PC-3 (cell line): ENCODE measurements around the gene IL32. TPM values are rescaled to one million over a fixed set of nuclear protein-coding genes. Genes with fewer than 3 reads are reported as not detected.

ENCODE experiments used
- ATAC-seq: fragments of 200-7000 bp; cut with Tn5 transposase; 2 replicates; pipeline ENCODE4 v1.9.1; 2020; ENCODE audit warnings: mild to moderate bottlenecking, moderate library complexity
- BruUV-seq: library from RNA; stranded (reverse); fragments of 400-500 nt; replicated peaks from 2 replicates; lab custom pipeline; 2021; lab: Mats Ljungman, UMichigan
- CTCF ChIA-PET: fragments of 300-600 bp; sonication (Branson Sonifier 250); formaldehyde crosslinking; loops from one replicate; lab custom pipeline; 2022; ENCODE audit warnings: antibody characterized with exemption; lab: Charles Lee
- POLR2A ChIA-PET: fragments of 300-600 bp; sonication (Branson Sonifier 250); formaldehyde crosslinking; loops from one replicate; lab custom pipeline; 2022; ENCODE audit warnings: antibody characterized with exemption; ENCODE audit not compliant: unreplicated experiment; lab: Charles Lee
- DNase-seq: peaks from one replicate; pipeline ENCODE4 v3.0.0-alpha.2; 2015
- H2AFZ ChIP-seq: fragments of 300-600 bp; sonication (generic); 2 replicates; pipeline ENCODE4 v1.6.0; 2016; ENCODE audit warnings: antibody characterized with exemption, low read length
- H3F3A ChIP-seq: fragments of 300-600 bp; sonication (generic); one replicate; pipeline ENCODE4 v1.6.0; 2017; ENCODE audit warnings: antibody characterized with exemption, low read length, control low read depth, mild to moderate bottlenecking; ENCODE audit not compliant: unreplicated experiment
- H3K27ac ChIP-seq: fragments of 300-600 bp; sonication (generic); 2 replicates; pipeline ENCODE4 v1.5.1; 2016; ENCODE audit warnings: mild to moderate bottlenecking, low read length
- H3K27me3 ChIP-seq: fragments of 300-600 bp; sonication (generic); 2 replicates; pipeline ENCODE4 v1.6.1; 2016; ENCODE audit warnings: low read length, mixed read lengths
- H3K36me3 ChIP-seq: fragments of 300-600 bp; sonication (generic); 2 replicates; pipeline ENCODE4 v1.6.1; 2016; ENCODE audit warnings: low read depth, mixed run types, low read length, mixed read lengths
- H3K4me1 ChIP-seq: fragments of 300-600 bp; sonication (generic); 2 replicates; pipeline ENCODE4 v1.5.1; 2016; ENCODE audit warnings: low read length; ENCODE audit not compliant: insufficient read depth
- H3K4me2 ChIP-seq: fragments of 300-600 bp; sonication (generic); 2 replicates; pipeline ENCODE4 v1.6.0; 2016; ENCODE audit warnings: low read length
- H3K4me3 ChIP-seq: fragments of 300-600 bp; sonication (generic); 2 replicates; pipeline ENCODE4 v1.5.1; 2016; ENCODE audit warnings: mild to moderate bottlenecking, low read length, mixed read lengths
- H3K79me2 ChIP-seq: fragments of 300-600 bp; sonication (generic); 2 replicates; pipeline ENCODE4 v1.6.1; 2017; ENCODE audit warnings: low read length, mixed read lengths
- H3K9ac ChIP-seq: fragments of 300-600 bp; sonication (generic); 2 replicates; pipeline ENCODE4 v1.6.0; 2016; ENCODE audit warnings: mild to moderate bottlenecking, low read length
- H3K9me2 ChIP-seq: fragments of 300-600 bp; sonication (generic); replicated peaks from 2 replicates; pipeline ENCODE4 v1.6.1; 2016; ENCODE audit warnings: mixed run types, low read length, mixed read lengths
- H3K9me3 ChIP-seq: fragments of 300-600 bp; sonication (generic); 2 replicates; pipeline ENCODE4 v1.6.1; 2016; ENCODE audit warnings: low read length, mixed read lengths
- H4K20me1 ChIP-seq: fragments of 300-600 bp; sonication (generic); 2 replicates; pipeline ENCODE4 v1.6.1; 2016; ENCODE audit warnings: low read length, mixed read lengths
- EZH2 ChIP-seq: fragments of 300-600 bp; sonication (generic); IDR thresholded peaks from one replicate; pipeline ENCODE4 v1.6.1; 2017; ENCODE audit warnings: antibody characterized with exemption, mild to moderate bottlenecking, low read length; ENCODE audit not compliant: unreplicated experiment
- EZH2phosphoT487 ChIP-seq: fragments of 300-600 bp; sonication (generic); IDR thresholded peaks from 2 replicates; pipeline ENCODE4 v1.6.1; 2018; ENCODE audit warnings: mild to moderate bottlenecking, antibody characterized with exemption, low read length, borderline replicate concordance
- intact Hi-C: fragments of 100-400 bp; cut with micrococcal nuclease; formaldehyde crosslinking; loops from 2 replicates; pipeline ENCODE4 v1.9.0; 2023
- total RNA-seq: library from RNA; depleted of rRNA; stranded (reverse); fragments of >200 nt; gene quantifications from 2 replicates; pipeline ENCODE4 v1.2.3, GENCODE V29; 2014
- TF ChIP-seq, protein P1 (sequence below): fragments of 300-600 bp; sonication (generic); conservative IDR thresholded peaks from 2 replicates; pipeline ENCODE4 v1.5.1; 2017; ENCODE audit warnings: antibody characterized with exemption, low read depth, mild to moderate bottlenecking, low read length

The IL32 gene
- total RNA-seq, 1 experiment from 2014 or later, result 8.8 TPM

DNA sequence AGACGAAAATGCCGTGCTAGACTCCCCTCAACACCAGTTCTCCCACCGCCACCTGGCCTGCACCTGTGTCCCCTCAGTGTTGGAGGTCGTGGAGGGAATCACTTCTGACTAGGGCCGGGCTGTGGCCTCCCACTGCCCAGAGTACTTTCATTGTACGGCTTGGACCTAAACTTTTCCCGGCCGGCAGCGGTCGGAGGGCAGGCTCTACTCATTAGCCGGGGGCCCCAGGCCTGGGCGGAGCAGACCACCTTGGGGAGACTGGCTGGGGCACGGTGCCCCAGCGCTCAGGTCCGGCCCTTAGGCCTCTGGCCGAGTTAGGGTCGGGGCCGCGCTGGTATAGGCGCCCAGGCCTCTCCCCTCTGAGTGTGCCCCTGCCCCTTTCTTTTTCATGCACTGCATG, 48.1 kb upstream of the IL32 start:
- DNase-seq, result no peak
- Histone ChIP-seq H3K79me2 (peaks cover 12% of the 10 kb centered on the region), H3F3A (no peaks in the 10 kb centered on the region), H3K4me3 (no peak overlapping the region), H3K9ac (no peak overlapping the region), H3K27ac (no peak overlapping the region), H3K4me2 (no peak overlapping the region), H2AFZ (no peak overlapping the region), H3K27me3 (no peaks in the 10 kb centered on the region), H3K4me1 (peaks cover 16% of the 10 kb centered on the region), H3K9me3 (no peaks in the 10 kb centered on the region), H4K20me1 (no peaks in the 10 kb centered on the region), H3K36me3 (peaks cover 10% of the 10 kb centered on the region), H3K9me2 (no peaks in the 10 kb centered on the region)
- TF ChIP-seq, protein P1, sequence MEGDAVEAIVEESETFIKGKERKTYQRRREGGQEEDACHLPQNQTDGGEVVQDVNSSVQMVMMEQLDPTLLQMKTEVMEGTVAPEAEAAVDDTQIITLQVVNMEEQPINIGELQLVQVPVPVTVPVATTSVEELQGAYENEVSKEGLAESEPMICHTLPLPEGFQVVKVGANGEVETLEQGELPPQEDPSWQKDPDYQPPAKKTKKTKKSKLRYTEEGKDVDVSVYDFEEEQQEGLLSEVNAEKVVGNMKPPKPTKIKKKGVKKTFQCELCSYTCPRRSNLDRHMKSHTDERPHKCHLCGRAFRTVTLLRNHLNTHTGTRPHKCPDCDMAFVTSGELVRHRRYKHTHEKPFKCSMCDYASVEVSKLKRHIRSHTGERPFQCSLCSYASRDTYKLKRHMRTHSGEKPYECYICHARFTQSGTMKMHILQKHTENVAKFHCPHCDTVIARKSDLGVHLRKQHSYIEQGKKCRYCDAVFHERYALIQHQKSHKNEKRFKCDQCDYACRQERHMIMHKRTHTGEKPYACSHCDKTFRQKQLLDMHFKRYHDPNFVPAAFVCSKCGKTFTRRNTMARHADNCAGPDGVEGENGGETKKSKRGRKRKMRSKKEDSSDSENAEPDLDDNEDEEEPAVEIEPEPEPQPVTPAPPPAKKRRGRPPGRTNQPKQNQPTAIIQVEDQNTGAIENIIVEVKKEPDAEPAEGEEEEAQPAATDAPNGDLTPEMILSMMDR, result no peak
- TF ChIP-seq EZH2 (no peak), EZH2phosphoT487 (no peak)
- CTCF ChIA-PET, result no interaction called here
- intact Hi-C loops, result no loop called here
- no peak for ATAC-seq
- POLR2A ChIA-PET, result no interaction called here
- no TSS peak for BruUV-seq

DNA sequence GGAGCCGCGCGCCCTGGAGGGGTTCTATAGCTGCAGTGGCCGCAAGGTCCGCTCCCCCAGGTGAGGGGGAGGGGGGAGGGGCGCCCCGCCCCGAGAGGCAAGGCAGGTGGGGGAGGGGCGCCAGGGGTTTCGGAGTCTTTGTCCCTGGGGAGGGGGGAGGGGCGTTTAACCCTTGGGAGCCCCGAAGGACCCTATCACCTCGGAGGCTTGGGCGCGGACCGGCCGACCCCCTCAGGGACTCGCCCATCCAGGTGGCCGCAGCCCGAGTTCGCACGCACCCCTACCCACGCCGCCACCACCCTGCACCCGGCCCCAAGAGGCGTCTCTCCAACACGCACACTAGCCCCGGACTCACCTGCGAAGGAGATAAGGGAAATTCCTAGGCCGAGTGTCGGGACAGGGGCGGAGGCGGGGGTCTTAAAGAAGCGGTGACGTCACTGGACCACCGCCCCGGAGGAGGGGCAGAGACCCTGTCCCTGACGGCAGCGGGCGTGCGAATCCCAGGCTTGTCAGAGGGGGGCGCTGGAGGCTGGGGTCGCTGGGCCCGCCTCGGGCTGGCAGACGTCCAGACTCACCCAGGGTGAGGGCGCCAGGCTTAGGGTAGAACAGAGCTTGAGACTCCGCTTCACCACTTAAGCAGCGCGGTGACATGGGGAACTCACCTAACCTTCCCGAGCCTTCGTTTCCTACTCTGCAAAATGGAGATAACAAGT, 47.5 kb upstream of the IL32 start, which contains the start of gene CLDN6:
CLDN6 (minus strand) TSS at position 390 of the 713 bp plus-strand sequence. CDS start 2,162 bp downstream, outside the sequence.
- no peak within 1 kb of the TSS for H3K4me2 ChIP-seq
- no peak for ATAC-seq
- H3K9ac ChIP-seq, result no peak within 1 kb of the TSS

More for the DNA sequence above, 47.5 kb upstream of the IL32 start, which contains the start of gene CLDN6:
- H3K9me2 ChIP-seq, result no peaks in the 10 kb centered on the region
- no peak within 1 kb of the TSS for H3K4me3 ChIP-seq
- no peaks in the 10 kb centered on the region for H3F3A ChIP-seq
- no peaks in the 10 kb centered on the region for H3K9me3 ChIP-seq
- no peak within 1 kb of the TSS for H3K27ac ChIP-seq
- ChIA-PET POLR2A (no interaction called here), CTCF (no interaction called here)
- no peaks in the 10 kb centered on the region for H3K27me3 ChIP-seq
- intact Hi-C loops, result no loop called here
- peaks cover 19% of the 10 kb centered on the region for H3K4me1 ChIP-seq
- no peak within 1 kb of the TSS for H2AFZ ChIP-seq
- H3K79me2 ChIP-seq, result peaks cover 12% of the 10 kb centered on the region
- DNase-seq, result no peak
- H4K20me1 ChIP-seq, result no peaks in the 10 kb centered on the region
- TF ChIP-seq, protein P1, result peak; percentile 24; the same call in 1 of the 2 replicates
- TF ChIP-seq EZH2 (no peak), EZH2phosphoT487 (no peak)
- H3K36me3 ChIP-seq, result peaks cover 10% of the 10 kb centered on the region
- BruUV-seq, result no TSS peak
